GM12892 (cell line): ENCODE measurements around the gene TBCD.

Experiments used
- POLR2A ChIP-seq: IDR thresholded peaks from 2 replicates; pipeline ENCODE4 v1.6.1; 2011; ENCODE audit warnings: low read depth, low read length, control low read depth
- POLR2AphosphoS5 ChIP-seq: IDR thresholded peaks from 2 replicates; pipeline ENCODE4 v1.6.1; 2011; ENCODE audit warnings: low read depth, low read length, control low read depth
- TAF1 ChIP-seq: IDR thresholded peaks from 2 replicates; pipeline ENCODE4 v1.6.1; 2011; ENCODE audit warnings: low read depth, mild to moderate bottlenecking, control low read depth, low read length, borderline replicate concordance

- TF ChIP-seq TAF1 = no peak
- no peak for TF ChIP-seq POLR2A
- no peak for TF ChIP-seq POLR2AphosphoS5
Observed at GRCh38 chr17:82808006-82808405, 56.1 kb downstream of the TBCD start.
